ENCODE measurements around the gene CACNA1A. TPM values are rescaled to one million over a fixed set of nuclear protein-coding genes. Genes with fewer than 3 reads are reported as not detected.

The CACNA1A gene
- total and polyA plus RNA-seq, 2 of the 4 experiments (the other 2 are of a cell fraction): 5.9 to 15.0 TPM

DNA sequence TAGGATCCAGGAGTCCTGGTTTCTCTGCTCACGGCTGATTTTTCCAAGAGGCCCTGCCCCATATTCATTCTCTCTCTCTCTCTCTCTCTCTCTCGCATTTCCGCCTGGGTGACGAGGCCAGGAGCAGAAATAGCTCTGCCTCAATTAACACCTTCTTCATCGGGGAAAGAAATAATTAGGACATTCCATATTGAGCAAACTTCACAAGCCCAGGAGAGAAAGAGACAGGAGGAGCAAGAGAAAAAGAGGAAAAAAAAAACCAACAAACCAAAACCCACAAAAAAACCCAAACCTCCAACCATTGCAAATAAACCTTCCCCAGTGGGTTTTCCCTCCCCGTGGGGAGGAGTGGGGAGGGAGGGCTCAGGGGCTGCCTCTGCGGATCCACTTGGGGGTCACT lies 143.0 kb downstream of the CACNA1A start:
- Histone ChIP-seq H2AK9ac (replicated peaks; ENCODE audit: low read depth, low read length, poor library complexity) (no peak overlapping the region), H3K9ac (ENCODE audit: low read depth, low read length) (no peak overlapping the region), H3K4me2 (ENCODE audit: low read depth, low read length) (no peak overlapping the region), H4K20me1 (ENCODE audit: insufficient read depth, low read length) (no peaks in the 10 kb centered on the region), H2BK120ac (ENCODE audit: low read depth, low read length) (no peak overlapping the region), H3K79me1 (ENCODE audit: low read depth in 1 of 2, low read length in 2 of 2) (no peaks in the 10 kb centered on the region), H2BK5ac (ENCODE audit: low read depth, low read length, poor library complexity, severe bottlenecking) (no peak overlapping the region), H2AFZ (replicated peaks; ENCODE audit: low read length, poor library complexity) (no peak overlapping the region), H3K36me3 (ENCODE audit: control insufficient read depth, insufficient read depth, low read length) (peaks cover 5% of the 10 kb centered on the region; the same call in 1 of the 2 replicates), H3K56ac (ENCODE audit: extremely low read depth, insufficient read depth, low read length) (no peak overlapping the region), H4K8ac (ENCODE audit: low read depth in 2 of 2, low read length in 2 of 2) (no peak overlapping the region), H3K9me1 (ENCODE audit: insufficient read depth, low read length) (no peaks in the 10 kb centered on the region), H3K14ac (replicated peaks; ENCODE audit: low read depth, low read length) (no peak overlapping the region), H3K4me1 (ENCODE audit: control insufficient read depth, insufficient read depth, low read length) (no peaks in the 10 kb centered on the region), H2BK20ac (ENCODE audit: low read depth, low read length) (no peak overlapping the region), H2AK5ac (ENCODE audit: low read depth, low read length) (no peak overlapping the region), H4K5ac (ENCODE audit: low read depth, low read length) (no peak overlapping the region), H3K18ac (ENCODE audit: low read depth, low read length) (no peak overlapping the region), H3K23ac (ENCODE audit: low read depth, low read length) (no peak overlapping the region), H3K4ac (ENCODE audit: low read depth, low read length) (no peak overlapping the region), H3K27ac (ENCODE audit: insufficient read depth, low read length) (no peak overlapping the region), H4K91ac (ENCODE audit: insufficient read depth, low read depth, low read length) (no peak overlapping the region), H3K9me3 (ENCODE audit: control insufficient read depth, insufficient read depth, low read length) (peaks cover 5% of the 10 kb centered on the region), H2BK15ac (ENCODE audit: low read depth, low read length) (no peak overlapping the region), H3K27me3 (ENCODE audit: control insufficient read depth, insufficient read depth, low read length) (no peaks in the 10 kb centered on the region; the same call in 1 of the 2 replicates), H3K4me3 (ENCODE audit: insufficient read depth, low read depth, low read length) (no peak overlapping the region)
- in situ Hi-C loops (cut with MboI; ENCODE audit: low sequenced_read_pairs): no loop called here
- intact Hi-C loops (cut with micrococcal nuclease): no loop called here
- TF ChIP-seq RCOR1 (IDR thresholded peaks at IDR 0.05; ENCODE audit: insufficient replicate concordance, low read length): no peak
- BruUV-seq (replicated peaks): no TSS peak
- no CpG with 5 or more reads among the region's 7 CpGs for WGBS, 2 experiments (ENCODE audit: extremely low coverage in 2 of 2, insufficient read length in 1 of 2)
- dilution Hi-C loops (cut with HindIII; ENCODE audit: low sequenced_read_pairs, unreplicated experiment): no loop called here
- ChIA-PET CTCF (no interaction called here), POLR2A (ENCODE audit: unreplicated experiment) (no interaction called here)
- no peak for ATAC-seq (ENCODE audit: low read depth)
- no peak for DNase-seq

Measured in IMR-90 (cell line).